Neural cell (in vitro differentiated cells): ENCODE measurements around the gene NRARP. TPM values are rescaled to one million over a fixed set of nuclear protein-coding genes. Genes with fewer than 3 reads are reported as not detected.

Source experiments
- H2AFZ ChIP-seq: fragments of 200-600, 300-800 bp; sonication (generic), shearing (Covaris generic); 2 replicates; pipeline ENCODE4 v1.6.0; 2014; ENCODE audit warnings: low read depth, mild to moderate bottlenecking, antibody characterized with exemption, low read length, moderate library complexity
- H3F3A ChIP-seq: fragments of 200-600 bp; shearing (Covaris generic); 2 replicates; pipeline ENCODE4 v1.6.1; 2016; ENCODE audit warnings: mild to moderate bottlenecking, moderate library complexity, mixed read lengths, antibody characterized with exemption, low read length; ENCODE audit not compliant: insufficient read depth, poor library complexity, severe bottlenecking
- H3K27ac ChIP-seq: fragments of 200-600, 300-800 bp; sonication (generic), shearing (Covaris generic); 2 replicates; pipeline ENCODE4 v1.5.1; 2014; ENCODE audit warnings: mild to moderate bottlenecking, low read length, moderate library complexity
- H3K27me3 ChIP-seq: fragments of 300-800, 200-600 bp; sonication (generic), shearing (Covaris generic); 2 replicates; pipeline ENCODE4 v1.6.0; 2014; ENCODE audit warnings: mild to moderate bottlenecking, low read depth, low read length, moderate library complexity; ENCODE audit not compliant: insufficient read depth
- H3K36me3 ChIP-seq: fragments of 300-800, 200-600 bp; sonication (generic), shearing (Covaris generic); 2 replicates; pipeline ENCODE4 v1.5.1; 2014; ENCODE audit warnings: mild to moderate bottlenecking, antibody characterized with exemption, low read length, moderate library complexity; ENCODE audit not compliant: insufficient read depth
- H3K4me2 ChIP-seq: fragments of 300-800, 200-600 bp; sonication (generic), shearing (Covaris generic); 2 replicates; pipeline ENCODE4 v1.6.0; 2014; ENCODE audit warnings: mild to moderate bottlenecking, low read length
- H3K4me3 ChIP-seq: fragments of 300-800, 200-600 bp; sonication (generic), shearing (Covaris generic); 2 replicates; pipeline ENCODE4 v1.5.1; 2014; ENCODE audit warnings: mild to moderate bottlenecking, low read length, moderate library complexity
- H3K79me2 ChIP-seq: fragments of 200-600 bp; shearing (Covaris generic); replicated peaks from 2 replicates; pipeline ENCODE4 v1.6.0; 2014; ENCODE audit warnings: mild to moderate bottlenecking, low read length, moderate library complexity; ENCODE audit not compliant: insufficient read depth
- H3K9ac ChIP-seq: fragments of 300-800, 200-600 bp; sonication (generic), shearing (Covaris generic); 2 replicates; pipeline ENCODE4 v1.6.1; 2016; ENCODE audit warnings: mild to moderate bottlenecking, low read length, mixed read lengths
- H3K9me2 ChIP-seq: fragments of 200-600 bp; shearing (Covaris generic); 2 replicates; pipeline ENCODE4 v1.6.1; 2016; ENCODE audit warnings: mild to moderate bottlenecking, low read length, mixed read lengths; ENCODE audit not compliant: insufficient read depth
- H3K9me3 ChIP-seq: fragments of 200-600, 300-800 bp; sonication (generic), shearing (Covaris generic); 2 replicates; pipeline ENCODE4 v1.6.1; 2016; ENCODE audit warnings: mild to moderate bottlenecking, mixed run types, low read length, moderate library complexity, mixed read lengths
- H4K20me1 ChIP-seq: fragments of 200-600 bp; shearing (Covaris generic); 2 replicates; pipeline ENCODE4 v1.6.1; 2016; ENCODE audit warnings: mild to moderate bottlenecking, mixed run types; ENCODE audit not compliant: insufficient read depth
- CTCF ChIP-seq: fragments of 450-650 bp; IDR thresholded peaks from 2 replicates; pipeline ENCODE4 v1.5.1; 2014; ENCODE audit warnings: antibody characterized with exemption, mild to moderate bottlenecking, moderate library complexity; ENCODE audit not compliant: poor library complexity, severe bottlenecking
- EP300 ChIP-seq: fragments of 450-650 bp; conservative IDR thresholded peaks from 2 replicates; pipeline ENCODE4 v1.6.1; 2014; ENCODE audit warnings: antibody characterized with exemption, mild to moderate bottlenecking, moderate library complexity; ENCODE audit not compliant: poor library complexity, severe bottlenecking
- EZH2 ChIP-seq: fragments of 200-600, 300-800 bp; shearing (Covaris generic), sonication (generic); IDR thresholded peaks from 2 replicates; pipeline ENCODE4 v1.6.1; 2014; ENCODE audit warnings: antibody characterized with exemption, low read length, borderline replicate concordance, mild to moderate bottlenecking; ENCODE audit not compliant: insufficient read depth, poor library complexity, severe bottlenecking
- MXI1 ChIP-seq: fragments of 450-650 bp; conservative IDR thresholded peaks from 2 replicates; pipeline ENCODE4 v1.6.1; 2014; ENCODE audit warnings: antibody characterized with exemption, mild to moderate bottlenecking; ENCODE audit not compliant: poor library complexity, severe bottlenecking
- POLR2AphosphoS5 ChIP-seq: IDR thresholded peaks from 2 replicates; pipeline ENCODE4 v1.6.1; 2012
- RAD21 ChIP-seq: fragments of 450-650 bp; conservative IDR thresholded peaks from 2 replicates; pipeline ENCODE4 v1.6.1; 2014; ENCODE audit warnings: antibody characterized with exemption, mild to moderate bottlenecking, moderate library complexity
- REST ChIP-seq: IDR thresholded peaks from 2 replicates; pipeline ENCODE4 v1.6.1; 2012; ENCODE audit warnings: borderline replicate concordance
- SMC3 ChIP-seq: fragments of 450-650 bp; conservative IDR thresholded peaks from 2 replicates; pipeline ENCODE4 v1.6.1; 2014; ENCODE audit warnings: antibody characterized with exemption, mild to moderate bottlenecking, moderate library complexity; ENCODE audit not compliant: poor library complexity
- TAF1 ChIP-seq: IDR thresholded peaks from 2 replicates; pipeline ENCODE4 v1.6.1; 2012; ENCODE audit warnings: low read depth
- polyA plus RNA-seq: library from polyadenylated mRNA; depleted of rRNA; stranded (reverse); fragments of >200 nt; gene quantifications from 2 replicates; pipeline ENCODE4 v1.2.3, GENCODE V29; 2014

The NRARP gene
- polyA plus RNA-seq, 1 donor from 2014 or later, result 2.3 TPM

GRCh38 chr9:137326445-137327065 is 24.5 kb upstream of the NRARP start:
- no peak for TF ChIP-seq TAF1
- TF ChIP-seq CTCF, result no peak
- TF ChIP-seq POLR2AphosphoS5, result no peak
- TF ChIP-seq RAD21, result no peak
- TF ChIP-seq REST, result no peak
- TF ChIP-seq EP300, result no peak
- no peak for TF ChIP-seq EZH2
- no peak for TF ChIP-seq SMC3
- no peak for TF ChIP-seq MXI1
- H3F3A ChIP-seq, result no peaks in the 10 kb centered on the region
- no peaks in the 10 kb centered on the region for H3K36me3 ChIP-seq
- no peaks in the 10 kb centered on the region for H4K20me1 ChIP-seq
- H3K4me3 ChIP-seq, result no peak overlapping the region
- H3K9me2 ChIP-seq, result no peaks in the 10 kb centered on the region
- no peaks in the 10 kb centered on the region for H3K9me3 ChIP-seq
- no peak overlapping the region for H2AFZ ChIP-seq
- H3K27me3 ChIP-seq, result no peaks in the 10 kb centered on the region
- H3K27ac ChIP-seq, result no peak overlapping the region
- no peaks in the 10 kb centered on the region for H3K79me2 ChIP-seq
- H3K9ac ChIP-seq, result no peak overlapping the region
- no peak overlapping the region for H3K4me2 ChIP-seq

- H3K9me3 ChIP-seq, result no peaks in the 10 kb centered on the region
- no peak overlapping the region for H3K4me2 ChIP-seq
- H3K27me3 ChIP-seq, result no peaks in the 10 kb centered on the region
- no peaks in the 10 kb centered on the region for H3K36me3 ChIP-seq
- no peak overlapping the region for H3K4me3 ChIP-seq
- H4K20me1 ChIP-seq, result no peaks in the 10 kb centered on the region
- H3F3A ChIP-seq, result no peaks in the 10 kb centered on the region
- no peaks in the 10 kb centered on the region for H3K79me2 ChIP-seq
- TF ChIP-seq EP300, result no peak
- TF ChIP-seq TAF1, result no peak
- no peak for TF ChIP-seq MXI1
- no peak for TF ChIP-seq EZH2
- TF ChIP-seq CTCF, result no peak
- TF ChIP-seq REST, result no peak
- TF ChIP-seq RAD21, result no peak
- no peak for TF ChIP-seq POLR2AphosphoS5
- no peak for TF ChIP-seq SMC3
- H3K9ac ChIP-seq, result no peak overlapping the region
- H3K9me2 ChIP-seq, result no peaks in the 10 kb centered on the region
- no peak overlapping the region for H2AFZ ChIP-seq
- H3K27ac ChIP-seq, result no peak overlapping the region
Measured at GRCh38 chr9:137325799-137326198, 23.7 kb upstream of the NRARP start.
